SK-N-MC (cell line): Measurements from ENCODE around the gene ECM2.

Experiments used
- DNase-seq: peaks from one replicate; pipeline ENCODE4 v3.0.0-alpha.2; 2011; ENCODE audit warnings: low read depth, low spot score
- H3K27ac ChIP-seq: fragments of 200-600 bp; sonication (generic); 2 replicates; pipeline ENCODE4 v1.5.1; 2016; ENCODE audit warnings: mixed run types
- H3K36me3 ChIP-seq: fragments of 200-600 bp; sonication (generic); 2 replicates; pipeline ENCODE4 v1.6.1; 2017; ENCODE audit warnings: antibody characterized with exemption, low read length, mixed read lengths; ENCODE audit not compliant: insufficient read depth
- H3K4me3 ChIP-seq: fragments of 200-600 bp; sonication (generic); 2 replicates; pipeline ENCODE4 v1.5.1; 2016
- H3K9ac ChIP-seq: fragments of 200-600 bp; sonication (generic); 2 replicates; pipeline ENCODE4 v1.8.0; 2017; ENCODE audit warnings: mixed run types, mixed read lengths; ENCODE audit not compliant: insufficient read length
- H3K9me3 ChIP-seq: fragments of 200-600 bp; sonication (generic); 2 replicates; pipeline ENCODE4 v1.6.1; 2017; ENCODE audit warnings: low read depth, mild to moderate bottlenecking, antibody characterized with exemption, low read length, moderate library complexity, mixed read lengths
- EZH2 ChIP-seq: fragments of 200-600 bp; sonication (generic); IDR thresholded peaks from one replicate; pipeline ENCODE4 v1.6.1; 2017; ENCODE audit warnings: antibody characterized with exemption
- FOXP2 ChIP-seq: optimal IDR thresholded peaks from 2 replicates; pipeline ENCODE3; 2011; ENCODE audit warnings: mild to moderate bottlenecking, moderate library complexity; ENCODE audit not compliant: insufficient read depth; ENCODE audit errors: extremely low read length, control extremely low read depth
- POLR2AphosphoS5 ChIP-seq: IDR thresholded peaks from 2 replicates; pipeline ENCODE4 v1.6.1; 2012; ENCODE audit warnings: mild to moderate bottlenecking, low read depth, low read length, borderline replicate concordance

The ECM2 gene

GRCh38 chr9:92509050-92509449, 26.7 kb downstream of the ECM2 start:
- Histone ChIP-seq H3K4me3 (no peak overlapping the region), H3K27ac (no peak overlapping the region), H3K9ac (no peak overlapping the region), H3K36me3 (no peaks in the 10 kb centered on the region), H3K9me3 (no peaks in the 10 kb centered on the region)
- no peak for TF ChIP-seq EZH2
- TF ChIP-seq FOXP2, result no peak
- TF ChIP-seq POLR2AphosphoS5, result no peak
- no peak for DNase-seq

GRCh38 chr9:92508018-92508820, 27.6 kb downstream of the ECM2 start:
- no peak overlapping the region for H3K27ac ChIP-seq
- no peaks in the 10 kb centered on the region for H3K9me3 ChIP-seq
- TF ChIP-seq POLR2AphosphoS5 (no peak), EZH2 (no peak), FOXP2 (no peak)
- no peaks in the 10 kb centered on the region for H3K36me3 ChIP-seq
- no peak overlapping the region for H3K4me3 ChIP-seq
- no peak for DNase-seq
- H3K9ac ChIP-seq, result no peak overlapping the region

DNA sequence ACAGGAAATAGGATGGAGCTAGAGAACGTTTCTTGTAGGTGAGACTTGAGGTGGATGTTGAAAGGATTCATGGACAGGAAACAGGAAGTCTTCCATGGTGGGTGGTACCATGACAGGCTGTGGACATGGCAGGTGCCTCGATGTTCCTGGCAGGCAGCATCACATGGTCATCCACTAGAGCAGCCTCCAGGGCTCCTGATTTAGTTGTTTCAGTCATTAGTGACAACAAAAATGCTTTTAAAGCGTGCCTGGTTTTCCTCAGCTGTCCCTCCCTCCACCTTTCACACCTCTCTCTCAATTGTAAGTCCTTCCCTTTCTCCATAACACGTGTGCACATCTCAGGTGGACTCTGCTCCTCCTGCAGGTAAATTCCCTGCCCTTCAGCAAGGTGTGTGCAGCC, 28.3 kb downstream of the ECM2 start:
- Histone ChIP-seq H3K9ac (no peak overlapping the region), H3K36me3 (no peaks in the 10 kb centered on the region), H3K9me3 (no peaks in the 10 kb centered on the region), H3K27ac (no peak overlapping the region), H3K4me3 (no peak overlapping the region)
- no peak for DNase-seq
- TF ChIP-seq EZH2 (no peak), POLR2AphosphoS5 (no peak), FOXP2 (no peak)

DNA sequence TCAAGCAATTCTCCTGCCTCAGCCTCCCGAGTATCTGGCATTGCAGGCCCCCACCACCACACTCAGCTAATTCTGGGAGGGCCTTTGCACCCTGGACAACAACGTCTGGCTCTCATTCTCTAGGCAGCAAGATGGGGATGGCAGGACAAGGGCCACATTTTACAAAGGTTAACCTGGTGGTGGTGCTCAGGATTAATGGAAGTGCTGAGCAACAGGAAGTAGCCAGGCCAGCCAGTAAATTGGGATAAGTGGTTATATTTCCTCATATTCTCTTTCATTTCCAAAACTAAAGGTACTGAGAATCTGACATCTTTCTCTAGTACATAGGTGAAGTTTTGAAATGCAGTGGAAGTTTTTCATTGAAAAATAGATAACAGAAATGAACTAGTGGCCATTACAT, 28.8 kb downstream of the ECM2 start:
- H3K4me3 ChIP-seq, result no peak overlapping the region
- TF ChIP-seq FOXP2 (no peak), POLR2AphosphoS5 (no peak), EZH2 (no peak)
- DNase-seq, result no peak
- H3K36me3 ChIP-seq, result no peaks in the 10 kb centered on the region
- H3K9me3 ChIP-seq, result no peaks in the 10 kb centered on the region
- H3K27ac ChIP-seq, result no peak overlapping the region
- H3K9ac ChIP-seq, result no peak overlapping the region

- no peaks in the 10 kb centered on the region for H3K36me3 ChIP-seq
- no peaks in the 10 kb centered on the region for H3K9me3 ChIP-seq
- no peak for DNase-seq
- peak overlapping the region; percentile 67 for H3K27ac ChIP-seq
- peak overlapping the region; percentile 2 for H3K9ac ChIP-seq
- TF ChIP-seq EZH2, result no peak
- TF ChIP-seq POLR2AphosphoS5, result no peak
- TF ChIP-seq FOXP2, result no peak
- no peak overlapping the region for H3K4me3 ChIP-seq
These were observed 29.5 kb downstream of the ECM2 start for GRCh38 chr9:92506184-92506857.

- no peaks in the 10 kb centered on the region for H3K9me3 ChIP-seq
- no peak for TF ChIP-seq FOXP2
- no peak for TF ChIP-seq EZH2
- no peak for TF ChIP-seq POLR2AphosphoS5
- no peaks in the 10 kb centered on the region for H3K36me3 ChIP-seq
- H3K27ac ChIP-seq, result no peak overlapping the region
- no peak for DNase-seq
- H3K9ac ChIP-seq, result no peak overlapping the region
- H3K4me3 ChIP-seq, result no peak overlapping the region
These were observed 30.9 kb downstream of the ECM2 start for GRCh38 chr9:92504881-92505280.

DNA sequence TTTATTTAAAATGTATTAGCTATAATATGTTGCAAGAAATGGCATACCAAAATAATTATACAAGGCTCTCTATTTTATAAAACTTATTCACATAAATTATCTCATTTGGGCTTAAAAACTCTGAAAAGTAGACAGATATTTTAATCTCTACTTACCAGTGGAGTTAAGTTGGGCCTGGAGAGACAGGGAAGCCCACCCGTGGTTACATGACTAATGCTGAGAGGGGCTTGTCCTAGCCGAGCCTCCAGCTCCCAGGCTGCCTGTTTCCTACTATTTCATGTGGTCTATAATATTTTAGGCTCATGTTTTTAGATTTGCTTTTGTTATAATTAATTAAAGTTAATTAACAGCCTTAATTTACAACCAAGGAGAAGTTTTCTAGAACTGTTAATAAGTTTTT, 32.6 kb downstream of the ECM2 start:
- H3K9ac ChIP-seq, result no peak overlapping the region
- DNase-seq, result no peak
- H3K4me3 ChIP-seq, result no peak overlapping the region
- no peaks in the 10 kb centered on the region for H3K36me3 ChIP-seq
- TF ChIP-seq FOXP2 (no peak), POLR2AphosphoS5 (no peak), EZH2 (no peak)
- H3K9me3 ChIP-seq, result no peaks in the 10 kb centered on the region
- H3K27ac ChIP-seq, result no peak overlapping the region

DNA sequence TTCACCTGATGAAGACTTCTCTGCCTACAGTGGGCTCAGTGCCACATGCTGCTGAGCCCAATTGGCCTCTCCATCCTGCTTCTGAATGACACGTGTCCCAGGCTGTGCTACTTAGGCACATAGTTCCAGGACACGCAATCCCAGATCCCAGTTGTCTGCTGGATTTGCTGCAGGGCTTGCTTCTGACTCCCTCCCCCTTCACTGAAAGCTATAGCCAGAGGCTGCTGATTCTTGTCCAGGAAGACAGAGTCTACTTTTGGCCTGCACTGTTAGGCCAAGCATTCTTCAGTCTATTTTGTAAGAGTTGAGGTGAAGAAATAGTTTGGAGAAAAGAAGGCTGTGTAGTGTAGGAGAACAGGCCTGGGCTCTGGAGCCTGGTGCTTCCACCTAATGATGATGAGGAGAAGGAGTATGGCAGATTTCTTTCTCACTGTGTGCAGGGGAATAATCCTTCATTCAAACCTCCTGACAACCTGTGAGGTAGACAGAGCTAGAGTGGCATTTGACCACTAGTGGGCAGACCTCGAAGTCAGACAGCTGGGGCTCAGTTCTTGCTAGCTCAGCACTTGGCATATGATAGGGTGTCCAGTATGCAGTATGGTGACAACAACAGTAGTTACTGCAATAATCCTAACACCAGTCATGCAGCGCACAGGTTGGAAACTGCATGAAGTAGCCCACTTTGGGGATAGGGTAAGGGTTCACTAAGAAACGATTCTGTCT, 34.0 kb downstream of the ECM2 start:
- no peak overlapping the region for H3K4me3 ChIP-seq
- H3K27ac ChIP-seq, result no peak overlapping the region
- DNase-seq, result no peak
- H3K9me3 ChIP-seq, result no peaks in the 10 kb centered on the region
- TF ChIP-seq POLR2AphosphoS5 (no peak), EZH2 (no peak), FOXP2 (no peak)
- H3K9ac ChIP-seq, result no peak overlapping the region
- no peaks in the 10 kb centered on the region for H3K36me3 ChIP-seq
